ENCODE data around the gene TMEM9. TPM values are rescaled to one million over a fixed set of nuclear protein-coding genes. Genes with fewer than 3 reads are reported as not detected.

The TMEM9 gene
- total and polyA plus RNA-seq, 10 of the 15 experiments (the other 5 are each of a cell fraction or from before 2014, with no cell fraction given) = 7.2 to 46.1 (median 17.3) TPM

- no peak for TF ChIP-seq ATF2 (IDR thresholded peaks at IDR 0.05; ENCODE audit: low read length)
- no peak for TF ChIP-seq CBX3 (IDR thresholded peaks at IDR 0.05; ENCODE audit: borderline replicate concordance, low read depth)
- TF ChIP-seq ZZZ3 (IDR thresholded peaks at IDR 0.05; ENCODE audit: control insufficient read depth, insufficient read length, low read depth) = no peak
- TF ChIP-seq NFIC (IDR thresholded peaks at IDR 0.05; ENCODE audit: low read depth, low read length) = no peak
- TF ChIP-seq IKZF2 (IDR thresholded peaks at IDR 0.05) = no peak
- DNase-seq (ENCODE audit: low read depth, low spot score) = no peak
- H3K9ac ChIP-seq (ENCODE audit: control insufficient read depth, insufficient read depth, low read length) = no peak overlapping the region
- ChIA-PET SMC1A (ENCODE audit: uncharacterized antibody, unreplicated experiment) (interaction anchor here (0.5 kb wide), 1 partner anchor 206 kb away, joined by 4 read pairs; no protein-coding TSS in a partner anchor), CTCF (no interaction called here), RAD21 (ENCODE audit: unreplicated experiment) (no interaction called here), POLR2A (no interaction called here)
- H2AFZ ChIP-seq (ENCODE audit: control insufficient read depth, low read depth, low read length) = no peak overlapping the region
- no peak overlapping the region for H3K4me2 ChIP-seq (ENCODE audit: control insufficient read depth, insufficient read depth)
- no peaks in the 10 kb centered on the region for H3K36me3 ChIP-seq (ENCODE audit: control insufficient read depth in 2 of 2, insufficient read depth in 2 of 2, low read length in 1 of 2)
- no peaks in the 10 kb centered on the region for H3K9me3 ChIP-seq (replicated peaks; ENCODE audit: control insufficient read depth, insufficient read depth, low read length)
- no peaks in the 10 kb centered on the region for H3K4me1 ChIP-seq (ENCODE audit: control insufficient read depth, insufficient read depth, low read length)
- peaks cover 0 to 7% of the 10 kb centered on the region in 2 experiments for H3K27me3 ChIP-seq (replicated peaks in 1 of 2; ENCODE audit: control insufficient read depth in 2 of 2, insufficient read depth in 2 of 2, low read length in 1 of 2)
- ATAC-seq = no peak
- FAIRE-seq = no peak
- no peaks in the 10 kb centered on the region for H4K20me1 ChIP-seq (ENCODE audit: control insufficient read depth, insufficient read depth)
- H3K27ac ChIP-seq (ENCODE audit: control insufficient read depth, insufficient read depth) = no peak overlapping the region
- 35% methylated on average over 3 of the region's 3 CpGs for WGBS (ENCODE audit: insufficient coverage, insufficient replicate concordance, low lambda C conversion rate, missing lambda C conversion rate)
- intact Hi-C loops (cut with micrococcal nuclease; ENCODE audit: unreplicated experiment) (no loop called here), in situ Hi-C loops (cut with MboI) (no loop called here)
- no peaks in the 10 kb centered on the region for H3K79me2 ChIP-seq (ENCODE audit: control insufficient read depth, insufficient read depth, low read length)
- no TSS peak for BruUV-seq (replicated peaks)
- no peak overlapping the region for H3K4me3 ChIP-seq
Measured at GRCh38 chr1:201192261-201192788, 38.1 kb upstream of the TMEM9 start.

- no peak overlapping the region for H3K4me3 ChIP-seq
- ChIA-PET POLR2A (no interaction called here), RAD21 (ENCODE audit: unreplicated experiment) (no interaction called here), SMC1A (ENCODE audit: uncharacterized antibody, unreplicated experiment) (no interaction called here), CTCF (no interaction called here)
- no peak overlapping the region for H3K4me2 ChIP-seq (ENCODE audit: control insufficient read depth, insufficient read depth)
- in situ Hi-C loops (cut with MboI) = no loop called here
- H3K79me2 ChIP-seq (ENCODE audit: control insufficient read depth, insufficient read depth, low read length) = no peaks in the 10 kb centered on the region
- 18% methylated on average over 18 of the region's 18 CpGs for WGBS (ENCODE audit: insufficient coverage, insufficient replicate concordance, low lambda C conversion rate, missing lambda C conversion rate)
- no peaks in the 10 kb centered on the region for H3K36me3 ChIP-seq (ENCODE audit: control insufficient read depth in 2 of 2, insufficient read depth in 2 of 2, low read length in 1 of 2)
- H3K27me3 ChIP-seq (replicated peaks in 1 of 2; ENCODE audit: control insufficient read depth in 2 of 2, insufficient read depth in 2 of 2, low read length in 1 of 2) = peaks cover 0 to 7% of the 10 kb centered on the region in 2 experiments
- FAIRE-seq (no peak), DNase-seq (ENCODE audit: low read depth, low spot score) (no peak), ATAC-seq (no peak)
- no peaks in the 10 kb centered on the region for H3K9me3 ChIP-seq (replicated peaks; ENCODE audit: control insufficient read depth, insufficient read depth, low read length)
- no peak overlapping the region for H3K9ac ChIP-seq (ENCODE audit: control insufficient read depth, insufficient read depth, low read length)
- intact Hi-C loops (cut with micrococcal nuclease; ENCODE audit: unreplicated experiment) = no loop called here
- no peaks in the 10 kb centered on the region for H4K20me1 ChIP-seq (ENCODE audit: control insufficient read depth, insufficient read depth)
- no peak overlapping the region for H2AFZ ChIP-seq (ENCODE audit: control insufficient read depth, low read depth, low read length)
- H3K27ac ChIP-seq (ENCODE audit: control insufficient read depth, insufficient read depth) = no peak overlapping the region
- BruUV-seq (replicated peaks) = no TSS peak
- H3K4me1 ChIP-seq (ENCODE audit: control insufficient read depth, insufficient read depth, low read length) = no peaks in the 10 kb centered on the region
- TF ChIP-seq SUZ12 (IDR thresholded peaks at IDR 0.05; ENCODE audit: unreplicated experiment) = no peak
- no peak for TF ChIP-seq ZNF622 (IDR thresholded peaks at IDR 0.05)
- TF ChIP-seq, protein P1, sequence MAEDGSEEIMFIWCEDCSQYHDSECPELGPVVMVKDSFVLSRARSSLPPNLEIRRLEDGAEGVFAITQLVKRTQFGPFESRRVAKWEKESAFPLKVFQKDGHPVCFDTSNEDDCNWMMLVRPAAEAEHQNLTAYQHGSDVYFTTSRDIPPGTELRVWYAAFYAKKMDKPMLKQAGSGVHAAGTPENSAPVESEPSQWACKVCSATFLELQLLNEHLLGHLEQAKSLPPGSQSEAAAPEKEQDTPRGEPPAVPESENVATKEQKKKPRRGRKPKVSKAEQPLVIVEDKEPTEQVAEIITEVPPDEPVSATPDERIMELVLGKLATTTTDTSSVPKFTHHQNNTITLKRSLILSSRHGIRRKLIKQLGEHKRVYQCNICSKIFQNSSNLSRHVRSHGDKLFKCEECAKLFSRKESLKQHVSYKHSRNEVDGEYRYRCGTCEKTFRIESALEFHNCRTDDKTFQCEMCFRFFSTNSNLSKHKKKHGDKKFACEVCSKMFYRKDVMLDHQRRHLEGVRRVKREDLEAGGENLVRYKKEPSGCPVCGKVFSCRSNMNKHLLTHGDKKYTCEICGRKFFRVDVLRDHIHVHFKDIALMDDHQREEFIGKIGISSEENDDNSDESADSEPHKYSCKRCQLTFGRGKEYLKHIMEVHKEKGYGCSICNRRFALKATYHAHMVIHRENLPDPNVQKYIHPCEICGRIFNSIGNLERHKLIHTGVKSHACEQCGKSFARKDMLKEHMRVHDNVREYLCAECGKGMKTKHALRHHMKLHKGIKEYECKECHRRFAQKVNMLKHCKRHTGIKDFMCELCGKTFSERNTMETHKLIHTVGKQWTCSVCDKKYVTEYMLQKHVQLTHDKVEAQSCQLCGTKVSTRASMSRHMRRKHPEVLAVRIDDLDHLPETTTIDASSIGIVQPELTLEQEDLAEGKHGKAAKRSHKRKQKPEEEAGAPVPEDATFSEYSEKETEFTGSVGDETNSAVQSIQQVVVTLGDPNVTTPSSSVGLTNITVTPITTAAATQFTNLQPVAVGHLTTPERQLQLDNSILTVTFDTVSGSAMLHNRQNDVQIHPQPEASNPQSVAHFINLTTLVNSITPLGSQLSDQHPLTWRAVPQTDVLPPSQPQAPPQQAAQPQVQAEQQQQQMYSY (CRISPR knock-in tag; IDR thresholded peaks at IDR 0.05) = no peak
- no peak for TF ChIP-seq BRCA1 (IDR thresholded peaks at IDR 0.05; ENCODE audit: low read depth, low read length)
- no peak for TF ChIP-seq EZH2 (IDR thresholded peaks at IDR 0.05; ENCODE audit: borderline replicate concordance, control insufficient read depth, low read depth, low read length)
- no peak for TF ChIP-seq PAX5 (IDR thresholded peaks at IDR 0.05; ENCODE audit: borderline replicate concordance, low read depth, low read length)
- TF ChIP-seq SREBF2 (IDR thresholded peaks at IDR 0.05; ENCODE audit: low read length) = no peak
- no peak for TF ChIP-seq IRF4 (IDR thresholded peaks at IDR 0.05; ENCODE audit: low read depth, low read length)
- no peak for TF ChIP-seq KAT2A (conservative IDR thresholded peaks at IDR 0.05; ENCODE audit: control insufficient read depth, low read depth, low read length)
Measured at GRCh38 chr1:201191653-201192260, 37.5 kb upstream of the TMEM9 start.

Measured in GM12878 (cell line).